Measurements from ENCODE around the gene ZIC5. TPM values are rescaled to one million over a fixed set of nuclear protein-coding genes. Genes with fewer than 3 reads are reported as not detected.
"Not testable (repeated sequence)": the region's sequence is repeated elsewhere in the genome, so short reads cannot be mapped to it uniquely, and the experiment has no call there.

ZIC5 gene
- total RNA-seq, 1 donor = not detected

GRCh38 chr13:99961636-99962035 lies 9.9 kb downstream of the ZIC5 start:
- Histone ChIP-seq H3K4me1 (ENCODE audit: insufficient read depth, low read length) (peaks cover 10% of the 10 kb centered on the region), H3K4me3 (ENCODE audit: low read length) (no peak overlapping the region), H3K9me3 (ENCODE audit: low read depth, low read length) (no peaks in the 10 kb centered on the region), H3K27me3 (ENCODE audit: insufficient read depth, low read length) (peaks cover 95% of the 10 kb centered on the region)

GRCh38 chr13:99960663-99961311 lies 10.8 kb downstream of the ZIC5 start:
- H3K27me3 ChIP-seq (ENCODE audit: insufficient read depth, low read length) = peaks cover 95% of the 10 kb centered on the region
- peaks cover 15% of the 10 kb centered on the region for H3K4me1 ChIP-seq (ENCODE audit: insufficient read depth, low read length)
- no peak overlapping the region for H3K4me3 ChIP-seq (ENCODE audit: low read length)
- no peaks in the 10 kb centered on the region for H3K9me3 ChIP-seq (ENCODE audit: low read depth, low read length)

- no peak overlapping the region for H3K4me3 ChIP-seq (ENCODE audit: low read length)
- H3K9me3 ChIP-seq (ENCODE audit: low read depth, low read length) = no peaks in the 10 kb centered on the region
- H3K4me1 ChIP-seq (ENCODE audit: insufficient read depth, low read length) = peaks cover 15% of the 10 kb centered on the region
- H3K27me3 ChIP-seq (ENCODE audit: insufficient read depth, low read length) = peaks cover 97% of the 10 kb centered on the region
These were observed 11.9 kb downstream of the ZIC5 start for GRCh38 chr13:99959540-99960230.

GRCh38 chr13:99959127-99959539 lies 12.4 kb downstream of the ZIC5 start:
- Histone ChIP-seq H3K4me1 (ENCODE audit: insufficient read depth, low read length) (peaks cover 15% of the 10 kb centered on the region), H3K4me3 (ENCODE audit: low read length) (no peak overlapping the region), H3K9me3 (ENCODE audit: low read depth, low read length) (no peaks in the 10 kb centered on the region), H3K27me3 (ENCODE audit: insufficient read depth, low read length) (peaks cover 97% of the 10 kb centered on the region)

- no peak overlapping the region for H3K4me3 ChIP-seq (ENCODE audit: low read length)
- peaks cover 97% of the 10 kb centered on the region for H3K27me3 ChIP-seq (ENCODE audit: insufficient read depth, low read length)
- peaks cover 15% of the 10 kb centered on the region for H3K4me1 ChIP-seq (ENCODE audit: insufficient read depth, low read length)
- no peaks in the 10 kb centered on the region for H3K9me3 ChIP-seq (ENCODE audit: low read depth, low read length)
These were observed 13.0 kb downstream of the ZIC5 start for GRCh38 chr13:99958406-99959126.

- no peak overlapping the region for H3K4me3 ChIP-seq (ENCODE audit: low read length)
These were observed 14.9 kb downstream of the ZIC5 start for GRCh38 chr13:99956473-99957349.

GRCh38 chr13:99955747-99956472 lies 15.7 kb downstream of the ZIC5 start:
- no peaks in the 10 kb centered on the region for H3K9me3 ChIP-seq (ENCODE audit: low read depth, low read length)
- peaks cover 90% of the 10 kb centered on the region for H3K27me3 ChIP-seq (ENCODE audit: insufficient read depth, low read length)
- H3K4me3 ChIP-seq (ENCODE audit: low read length) = no peak overlapping the region
- H3K4me1 ChIP-seq (ENCODE audit: insufficient read depth, low read length) = peaks cover 15% of the 10 kb centered on the region

More at GRCh38 chr13:99956473-99957349, 14.9 kb downstream of the ZIC5 start:
- H3K9me3 ChIP-seq (ENCODE audit: low read depth, low read length) = no peaks in the 10 kb centered on the region
- H3K27me3 ChIP-seq (ENCODE audit: insufficient read depth, low read length) = peaks cover 92% of the 10 kb centered on the region
- peaks cover 15% of the 10 kb centered on the region for H3K4me1 ChIP-seq (ENCODE audit: insufficient read depth, low read length)

- Histone ChIP-seq H3K4me1 (ENCODE audit: insufficient read depth, low read length) (peaks cover 15% of the 10 kb centered on the region), H3K4me3 (ENCODE audit: low read length) (no peak overlapping the region), H3K9me3 (ENCODE audit: low read depth, low read length) (no peaks in the 10 kb centered on the region), H3K27me3 (ENCODE audit: insufficient read depth, low read length) (peaks cover 86% of the 10 kb centered on the region)
These were observed 16.3 kb downstream of the ZIC5 start for GRCh38 chr13:99955107-99955746.

GRCh38 chr13:99953138-99953755 lies 18.3 kb downstream of the ZIC5 start:
- no peaks in the 10 kb centered on the region for H3K9me3 ChIP-seq (ENCODE audit: low read depth, low read length)
- no peak overlapping the region for H3K4me3 ChIP-seq (ENCODE audit: low read length)
- peaks cover 72% of the 10 kb centered on the region for H3K27me3 ChIP-seq (ENCODE audit: insufficient read depth, low read length)
- H3K4me1 ChIP-seq (ENCODE audit: insufficient read depth, low read length) = peaks cover 9% of the 10 kb centered on the region

- H3K27me3 ChIP-seq (ENCODE audit: insufficient read depth, low read length) = peaks cover 60% of the 10 kb centered on the region
- H3K4me3 ChIP-seq (ENCODE audit: low read length); H3K4me1 ChIP-seq (ENCODE audit: insufficient read depth, low read length): not testable (repeated sequence)
These were observed 19.9 kb downstream of the ZIC5 start for GRCh38 chr13:99951666-99952065.

GRCh38 chr13:99949679-99950413 lies 21.7 kb downstream of the ZIC5 start:
- Histone ChIP-seq H3K9me3 (ENCODE audit: low read depth, low read length) (no peaks in the 10 kb centered on the region), H3K4me3 (ENCODE audit: low read length) (no peak overlapping the region), H3K27me3 (ENCODE audit: insufficient read depth, low read length) (peaks cover 41% of the 10 kb centered on the region)

More at GRCh38 chr13:99951666-99952065, 19.9 kb downstream of the ZIC5 start:
- H3K9me3 ChIP-seq (ENCODE audit: low read depth, low read length) = not testable (repeated sequence)

GRCh38 chr13:99948907-99949678 lies 22.5 kb downstream of the ZIC5 start:
- H3K9me3 ChIP-seq (ENCODE audit: low read depth, low read length) = no peaks in the 10 kb centered on the region
- H3K4me3 ChIP-seq (ENCODE audit: low read length) = no peak overlapping the region
- peaks cover 34% of the 10 kb centered on the region for H3K27me3 ChIP-seq (ENCODE audit: insufficient read depth, low read length)
- H3K4me1 ChIP-seq (ENCODE audit: insufficient read depth, low read length) = no peaks in the 10 kb centered on the region

More at GRCh38 chr13:99949679-99950413, 21.7 kb downstream of the ZIC5 start:
- no peaks in the 10 kb centered on the region for H3K4me1 ChIP-seq (ENCODE audit: insufficient read depth, low read length)

Measured in mononuclear cell (primary cell).